Superior temporal gyrus (tissue), 1 donor: ENCODE data around the gene LAMA2.

Source experiments
- DNase-seq: peaks from one replicate; pipeline ENCODE4 v3.0.0-alpha.2; 2016; ENCODE audit errors: extremely low spot score

The LAMA2 gene

GRCh38 chr6:129440691-129441090, 557.8 kb downstream of the LAMA2 start:
- no peak for DNase-seq

DNA sequence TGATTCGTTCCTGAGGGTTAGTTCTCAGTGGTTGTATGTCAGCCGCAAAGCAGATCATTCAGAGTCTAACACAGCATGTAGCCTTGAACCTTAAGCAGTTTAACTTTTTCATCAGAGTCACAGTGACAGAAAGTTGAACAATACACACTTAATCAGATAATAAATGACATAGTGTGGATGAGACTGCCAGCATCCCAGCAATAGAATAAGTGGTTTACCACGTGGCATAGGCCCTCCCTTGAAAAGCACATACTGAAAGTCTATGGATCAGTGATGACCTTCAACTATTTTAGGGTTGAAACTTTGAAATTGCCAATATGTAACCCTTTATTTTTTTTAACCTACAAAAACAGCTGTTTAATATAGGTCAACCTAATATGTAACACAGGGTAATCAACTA, 561.7 kb downstream of the LAMA2 start:
- DNase-seq, result no peak

DNA sequence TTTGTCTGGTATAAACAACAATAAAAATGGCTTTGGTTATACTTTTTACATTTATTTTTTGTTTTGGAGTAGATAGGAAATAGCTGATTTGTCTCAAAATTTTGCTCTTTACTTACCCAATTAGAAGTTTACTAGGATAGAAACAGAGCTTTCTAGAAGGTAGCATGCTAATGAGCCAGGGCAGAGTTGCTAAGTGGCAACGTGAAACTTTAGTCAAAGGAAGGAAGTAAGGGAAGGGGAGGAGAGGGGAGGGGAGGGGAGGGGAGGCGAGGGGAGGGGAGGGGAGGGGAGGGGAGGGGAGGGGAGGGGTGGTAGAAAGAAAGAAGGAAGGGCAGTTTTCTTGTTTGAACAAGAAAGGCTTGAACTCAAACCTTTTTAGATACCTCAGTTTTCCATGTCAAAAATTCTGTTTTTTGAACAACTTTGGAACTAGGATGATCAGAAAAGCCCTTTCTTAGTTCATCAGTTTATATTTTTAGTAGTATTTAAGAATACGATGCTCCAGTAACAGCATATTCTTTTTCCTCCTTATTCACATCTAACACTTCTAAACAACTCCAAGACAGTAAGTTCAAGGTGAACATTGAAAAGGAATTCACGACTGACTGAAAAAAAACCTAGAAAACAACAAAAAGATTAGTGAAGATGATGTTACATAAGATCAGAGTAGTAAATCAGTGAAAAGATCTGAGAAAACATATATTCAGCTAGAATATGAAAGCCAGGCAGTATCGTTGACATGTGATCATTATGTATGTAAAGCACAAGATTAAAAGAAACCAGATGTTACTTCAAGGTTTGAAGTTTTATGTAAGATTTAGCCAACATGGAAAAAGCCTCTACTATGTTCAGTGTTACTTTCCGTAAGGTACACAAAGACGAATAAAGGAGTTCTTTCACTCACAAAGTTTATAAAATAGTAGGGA, 563.6 kb downstream of the LAMA2 start:
- DNase-seq, result no peak

DNA sequence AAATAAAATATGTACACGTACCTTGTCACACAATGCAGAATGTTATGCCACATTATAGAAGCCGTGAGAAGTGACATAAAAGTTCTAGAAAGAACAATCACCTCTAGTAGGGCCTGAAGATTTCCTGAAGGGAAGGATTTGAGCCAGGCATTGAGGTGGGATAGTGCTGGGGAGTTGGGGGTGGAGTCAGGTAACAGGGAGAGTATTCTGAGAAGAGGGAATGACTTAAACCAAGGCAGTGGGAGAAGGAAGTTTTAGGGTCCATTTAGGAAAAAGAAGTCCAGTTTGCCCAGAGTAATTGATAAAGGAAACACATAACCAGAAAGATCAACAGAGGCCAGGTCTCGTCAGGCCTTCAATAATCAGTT, 564.2 kb downstream of the LAMA2 start:
- no peak for DNase-seq

DNA sequence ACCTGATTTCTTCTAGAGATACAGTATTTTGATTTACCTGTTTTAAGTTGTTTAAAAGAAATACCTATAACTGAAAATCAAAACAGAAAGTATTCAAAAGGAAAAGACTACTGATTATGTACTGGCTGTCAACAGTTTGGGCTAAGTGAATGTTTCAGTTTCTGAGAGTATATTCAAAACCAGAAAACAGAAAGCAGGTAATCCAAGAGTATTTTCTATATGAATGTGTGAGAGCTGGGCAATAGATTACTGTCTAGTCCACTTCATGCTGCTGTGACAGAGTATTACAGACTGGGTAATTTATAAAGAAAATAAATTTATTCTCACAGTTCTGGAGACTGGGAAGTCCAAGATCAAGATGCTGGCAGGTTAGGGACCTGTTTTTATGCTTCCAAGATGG, 566.0 kb downstream of the LAMA2 start:
- DNase-seq, result no peak

DNA sequence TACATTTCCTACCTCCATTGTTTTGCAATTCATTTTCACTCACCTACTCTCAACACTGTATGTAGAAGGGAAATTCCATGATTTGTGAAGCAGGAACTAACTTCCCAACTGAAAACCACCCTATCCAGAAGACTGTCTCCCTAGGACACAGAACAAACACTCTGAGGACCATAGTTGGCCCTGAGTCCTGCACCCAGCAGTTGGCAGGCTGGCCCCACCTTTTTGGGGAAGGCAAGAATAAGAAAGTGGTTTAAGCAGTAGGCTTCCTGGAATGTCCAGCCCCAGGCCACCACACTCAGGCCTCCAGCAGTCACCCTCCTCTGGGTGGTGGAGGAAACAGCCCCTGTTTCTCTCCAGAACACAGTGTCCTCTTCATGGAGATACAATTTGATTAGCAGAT, 568.2 kb downstream of the LAMA2 start:
- no peak for DNase-seq

DNA sequence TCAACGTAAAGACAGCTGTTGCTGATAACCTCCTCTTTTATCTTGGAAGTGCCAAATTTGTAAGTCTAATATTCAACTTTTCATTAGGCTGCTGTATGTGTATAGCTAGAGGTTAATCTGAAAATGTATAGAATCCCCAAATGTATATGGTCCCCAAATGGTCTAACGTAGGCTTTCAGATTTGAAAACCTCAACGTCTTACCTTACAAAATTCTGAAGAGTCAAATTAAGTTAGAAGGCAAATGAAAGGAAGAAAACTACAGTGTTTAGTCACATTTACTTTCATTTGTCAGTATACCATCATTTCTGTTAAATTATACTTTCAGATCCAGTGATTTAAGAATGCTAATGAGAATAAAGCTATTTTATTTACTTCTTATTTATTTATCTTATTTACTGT, 570.1 kb downstream of the LAMA2 start:
- no peak for DNase-seq

DNA sequence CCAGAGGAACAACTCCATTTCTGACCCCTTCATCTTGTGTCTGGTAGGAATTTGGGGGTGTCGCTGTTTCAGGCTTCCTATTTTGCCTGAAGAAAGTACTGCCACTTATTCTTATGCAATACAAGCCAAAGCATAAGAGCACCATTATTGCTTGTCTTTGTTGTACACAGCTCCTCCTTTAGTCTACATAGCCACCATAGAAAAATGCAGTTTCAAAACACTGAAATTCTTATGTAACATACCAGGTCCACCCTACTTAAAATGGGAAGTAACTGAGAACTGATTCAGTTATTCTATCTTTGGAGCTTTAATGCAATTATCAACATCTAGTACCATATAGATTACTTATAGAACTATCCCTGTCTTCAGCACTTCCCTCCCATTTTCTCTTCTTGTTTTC, 571.5 kb downstream of the LAMA2 start:
- no peak for DNase-seq

DNA sequence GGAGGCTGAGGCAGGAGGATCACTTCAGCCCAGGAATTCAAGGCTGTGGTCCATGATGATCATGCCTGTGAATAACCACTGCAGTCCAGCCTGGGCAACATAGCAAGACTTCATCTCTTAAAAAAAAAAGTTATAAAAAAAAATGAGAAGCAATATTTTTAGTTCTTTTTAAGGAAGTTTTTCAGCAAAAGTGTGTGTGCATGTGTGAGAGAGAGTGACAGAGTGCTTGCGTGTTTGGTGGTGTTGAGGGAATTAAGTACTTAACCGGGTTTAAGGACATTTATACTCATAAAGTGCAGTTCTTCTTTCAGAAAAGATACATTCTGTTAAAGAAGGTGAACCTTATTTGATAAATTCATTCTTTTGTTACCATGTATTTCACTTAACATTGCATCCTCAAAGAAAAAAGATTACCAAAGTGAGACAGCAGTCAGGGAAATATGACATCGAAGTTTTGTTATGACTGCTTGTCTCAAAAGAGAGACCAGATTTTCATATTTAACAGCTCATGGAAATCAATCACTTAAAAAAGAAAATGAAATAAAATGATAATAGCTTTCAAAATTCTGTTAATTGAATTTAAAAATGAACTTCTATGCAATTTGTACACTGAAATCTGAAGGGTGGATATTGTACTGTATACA, 572.3 kb downstream of the LAMA2 start:
- no peak for DNase-seq

GRCh38 chr6:129460221-129460620, 577.3 kb downstream of the LAMA2 start:
- DNase-seq, result no peak

DNA sequence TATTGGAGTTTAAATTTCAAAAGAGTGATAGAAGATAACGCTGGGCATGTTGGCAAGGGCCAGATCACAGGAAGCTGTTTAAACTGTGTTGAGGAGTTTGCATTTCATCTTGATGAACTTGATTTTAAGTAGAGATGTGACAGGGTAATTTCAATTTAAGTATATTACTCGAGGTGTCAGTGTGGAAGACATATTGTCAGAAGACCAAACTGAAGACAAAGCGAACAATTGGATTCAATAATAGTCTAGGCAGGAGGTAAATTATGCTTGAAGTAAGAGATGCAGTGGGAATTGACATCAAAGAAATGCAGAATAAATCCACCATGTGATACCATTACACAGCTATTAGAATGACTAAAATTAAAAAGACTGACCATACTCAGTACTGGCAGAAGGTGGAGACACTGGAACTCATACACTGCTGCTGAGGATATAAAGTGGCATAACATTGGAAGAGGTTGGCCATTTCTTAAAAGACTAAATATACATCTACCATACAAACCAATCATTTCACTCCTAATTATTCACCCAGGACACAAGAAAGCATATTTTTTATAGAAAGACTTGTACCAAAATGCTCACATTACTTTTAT, 586.2 kb downstream of the LAMA2 start:
- DNase-seq, result no peak

- no peak for DNase-seq
Measured at GRCh38 chr6:129472239-129472638, 589.3 kb downstream of the LAMA2 start.

- DNase-seq, result no peak
Measured at GRCh38 chr6:129473546-129473945, 590.6 kb downstream of the LAMA2 start.

GRCh38 chr6:129475477-129476247, 592.7 kb downstream of the LAMA2 start:
- DNase-seq, result no peak

DNA sequence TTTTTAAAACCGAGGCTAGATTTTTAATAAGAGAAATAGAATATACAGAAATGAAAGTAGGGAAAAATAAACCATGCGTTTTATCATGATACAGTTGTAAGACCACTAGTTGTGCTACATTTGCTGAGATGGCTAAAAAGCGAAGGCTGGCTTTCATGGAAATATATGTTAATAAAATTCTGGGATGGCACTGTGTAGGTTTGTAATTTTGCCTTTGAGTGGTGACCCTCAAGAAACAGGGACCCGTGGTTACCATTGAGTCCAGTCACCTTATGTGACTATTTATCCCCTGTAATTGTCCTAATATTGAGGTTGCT, 593.3 kb downstream of the LAMA2 start:
- no peak for DNase-seq

GRCh38 chr6:129476810-129477209, 593.9 kb downstream of the LAMA2 start:
- DNase-seq, result no peak

- no peak for DNase-seq
Measured at GRCh38 chr6:129478379-129478778, 595.4 kb downstream of the LAMA2 start.

GRCh38 chr6:129481706-129482105, 598.8 kb downstream of the LAMA2 start:
- no peak for DNase-seq

DNA sequence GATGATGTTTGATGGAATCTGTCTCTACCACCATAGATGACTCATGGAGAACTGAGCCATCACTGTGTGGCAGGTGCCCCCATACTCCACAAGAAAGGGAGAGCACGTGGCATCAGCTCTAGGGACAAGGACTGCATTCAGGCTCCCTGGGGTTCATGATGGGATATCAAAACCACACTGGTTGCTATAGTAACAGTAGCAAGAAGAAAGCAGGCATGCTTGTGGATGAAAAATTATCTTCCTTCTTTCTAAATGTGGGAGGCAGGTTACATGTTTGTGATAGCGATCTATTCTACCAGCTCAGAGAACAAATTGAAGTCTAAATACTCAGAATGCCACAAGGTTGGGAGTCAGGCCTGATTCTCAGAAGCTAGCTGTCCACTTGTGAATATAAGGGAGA, 602.8 kb downstream of the LAMA2 start:
- peak; percentile 72 for DNase-seq

GRCh38 chr6:129486327-129486726, 603.4 kb downstream of the LAMA2 start:
- peak; percentile 60 for DNase-seq

GRCh38 chr6:129488313-129488712, 605.4 kb downstream of the LAMA2 start:
- no peak for DNase-seq

DNA sequence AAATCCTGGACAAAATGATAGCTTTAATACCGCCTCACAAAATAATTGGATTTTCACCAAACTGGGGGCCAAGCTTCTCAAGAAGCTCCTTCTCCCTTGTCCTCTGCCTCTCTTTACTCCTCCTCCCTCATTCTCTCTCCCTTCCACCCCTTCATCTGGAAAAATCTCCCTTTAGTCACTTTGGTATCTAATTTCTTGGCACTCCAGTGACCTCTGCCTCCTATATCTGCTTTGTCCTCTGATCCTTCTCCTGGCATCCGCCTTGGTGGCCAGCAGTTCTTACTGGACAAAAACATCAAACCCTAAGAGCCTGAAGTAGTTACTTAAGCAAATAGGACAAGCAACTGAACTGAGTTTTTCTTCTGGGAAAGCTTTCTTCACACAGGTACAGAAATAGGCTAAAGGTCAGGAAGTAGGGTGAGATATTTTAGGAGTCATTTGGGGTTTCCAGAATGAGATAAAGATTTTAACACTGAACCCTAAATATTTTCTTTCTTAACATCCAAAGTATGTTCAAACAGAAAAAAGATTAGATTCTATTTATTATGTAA, 606.4 kb downstream of the LAMA2 start:
- no peak for DNase-seq
